ENCODE data around the gene SUSD4. TPM values are rescaled to one million over a fixed set of nuclear protein-coding genes. Genes with fewer than 3 reads are reported as not detected.

Gene SUSD4
- total and polyA plus RNA-seq, 2 of the 8 experiments (the other 6 are each of a cell fraction or from before 2014, with no cell fraction given) = 3.9 to 5.2 TPM

DNA sequence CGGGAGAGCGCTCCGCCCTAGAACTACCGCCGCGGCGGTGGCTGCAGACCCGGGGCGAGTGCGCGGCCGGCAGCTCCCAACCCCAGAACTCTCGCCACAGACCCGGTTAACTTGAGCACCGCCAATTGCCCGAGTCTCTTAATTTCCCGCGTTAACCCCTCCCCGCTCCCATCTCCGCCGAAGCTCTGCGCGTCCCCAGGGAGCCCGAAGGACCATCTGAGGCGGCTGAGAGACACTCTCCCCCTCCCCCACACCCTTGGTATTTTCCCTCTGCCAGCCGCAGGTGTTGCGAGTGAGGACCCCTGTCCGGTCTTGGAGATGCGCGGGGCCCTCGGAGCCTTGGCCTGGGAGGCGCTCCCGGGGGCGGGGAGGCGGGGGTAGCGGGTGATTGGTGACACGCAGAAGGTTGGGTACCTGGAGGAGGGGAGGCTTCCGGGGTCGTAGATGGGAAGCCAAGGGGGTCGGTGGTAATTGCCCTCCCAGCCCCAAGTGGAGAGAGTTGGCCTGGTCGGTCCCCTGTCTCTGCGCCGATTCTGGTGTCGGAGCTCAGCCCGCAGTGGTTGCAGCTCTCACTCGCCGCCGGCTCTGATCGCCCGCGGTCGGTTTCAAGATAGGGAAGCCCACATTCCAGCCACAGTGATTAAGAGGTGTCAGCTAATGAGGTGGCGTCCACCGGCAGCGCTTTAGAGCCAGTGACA lies 858 bp upstream of the SUSD4 start (continued):
- TF ChIP-seq, protein P1, sequence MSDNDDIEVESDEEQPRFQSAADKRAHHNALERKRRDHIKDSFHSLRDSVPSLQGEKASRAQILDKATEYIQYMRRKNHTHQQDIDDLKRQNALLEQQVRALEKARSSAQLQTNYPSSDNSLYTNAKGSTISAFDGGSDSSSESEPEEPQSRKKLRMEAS (IDR thresholded peaks at IDR 0.05) = no peak
- no peak for TF ChIP-seq KDM5A (IDR thresholded peaks at IDR 0.05; ENCODE audit: low read length)
- TF ChIP-seq TCF12 (IDR thresholded peaks at IDR 0.05; ENCODE audit: low read depth, low read length) = no peak
- no peak for TF ChIP-seq BRCA1 (IDR thresholded peaks at IDR 0.05; ENCODE audit: low read depth, low read length)
- TF ChIP-seq CBX8 (IDR thresholded peaks at IDR 0.05; ENCODE audit: borderline replicate concordance, low read depth, low read length) = no peak
- TF ChIP-seq SIX5 (IDR thresholded peaks at IDR 0.05; ENCODE audit: low read depth, low read length) = no peak
- TF ChIP-seq, protein P2, sequence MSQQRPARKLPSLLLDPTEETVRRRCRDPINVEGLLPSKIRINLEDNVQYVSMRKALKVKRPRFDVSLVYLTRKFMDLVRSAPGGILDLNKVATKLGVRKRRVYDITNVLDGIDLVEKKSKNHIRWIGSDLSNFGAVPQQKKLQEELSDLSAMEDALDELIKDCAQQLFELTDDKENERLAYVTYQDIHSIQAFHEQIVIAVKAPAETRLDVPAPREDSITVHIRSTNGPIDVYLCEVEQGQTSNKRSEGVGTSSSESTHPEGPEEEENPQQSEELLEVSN (IDR thresholded peaks at IDR 0.05) = peak; percentile 68
- no peak for TF ChIP-seq TAF1 (IDR thresholded peaks at IDR 0.05; ENCODE audit: low read depth, low read length)
- TF ChIP-seq EP300 (IDR thresholded peaks at IDR 0.05; ENCODE audit: borderline replicate concordance in 1 of 2, low read depth in 2 of 2, low read length in 2 of 2) = no peak
- no peak for TF ChIP-seq RFX5 (IDR thresholded peaks at IDR 0.05; ENCODE audit: borderline replicate concordance, low read depth, low read length)

Data from H1 (cell line).